ENCODE measurements around the gene IL1RAP. TPM values are rescaled to one million over a fixed set of nuclear protein-coding genes. Genes with fewer than 3 reads are reported as not detected.

Gene IL1RAP
- total RNA-seq, 1 donor from 2014 or later, result 26.0 TPM

DNA sequence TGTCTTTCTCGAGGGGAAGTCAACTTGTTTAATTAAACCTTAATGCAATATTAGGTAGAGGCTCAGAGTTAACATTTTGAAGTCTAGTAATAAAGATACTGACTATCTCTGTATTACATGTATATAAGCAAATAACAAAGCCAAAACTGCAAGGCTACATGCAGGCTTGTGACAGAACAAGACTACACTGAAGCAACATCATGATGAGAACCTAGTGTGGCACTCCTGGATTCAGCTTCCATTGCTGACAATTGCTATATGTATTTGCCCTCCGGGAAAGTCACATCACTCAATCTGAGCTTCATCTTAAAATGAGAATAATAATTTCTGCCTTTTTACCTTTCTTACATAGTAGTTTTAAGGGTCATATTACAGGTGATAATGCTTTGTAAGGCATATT, 15.6 kb upstream of the IL1RAP start:
- Histone ChIP-seq H3K27ac (no peak overlapping the region), H3K4me1 (no peaks in the 10 kb centered on the region), H3K27me3 (no peaks in the 10 kb centered on the region), H3K9me3 (no peaks in the 10 kb centered on the region), H3K4me3 (no peak overlapping the region), H3K36me3 (no peaks in the 10 kb centered on the region)
- TF ChIP-seq CTCF (IDR thresholded peaks at IDR 0.05) (no peak), POLR2A (IDR thresholded peaks at IDR 0.05) (no peak), POLR2AphosphoS5 (IDR thresholded peaks at IDR 0.05; ENCODE audit: insufficient read depth in 1 of 2, low read depth in 1 of 2) (no peak)
- DNase-seq (ENCODE audit: extremely low spot score in 2 of 2), result no peak
- intact Hi-C loops (cut with DNase I), result no loop called here

DNA sequence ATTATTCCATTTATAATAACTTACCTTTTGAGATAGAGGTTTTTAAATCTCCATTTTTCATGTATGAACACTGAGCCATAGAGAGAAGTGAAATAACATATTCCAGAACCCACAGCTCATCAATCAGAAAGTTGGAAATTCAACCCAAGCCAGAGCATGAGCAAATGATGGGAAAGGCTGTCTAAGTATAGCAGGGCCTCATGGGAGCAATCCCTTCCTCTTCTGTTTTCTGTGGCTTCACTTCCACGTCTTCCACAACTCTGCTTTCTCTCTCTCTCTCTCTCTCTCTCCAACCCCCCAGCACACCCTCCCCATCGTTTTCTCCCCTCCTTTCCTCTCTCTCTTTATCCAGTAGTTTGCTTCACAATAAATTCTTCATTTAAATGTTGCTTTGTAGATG, 14.8 kb upstream of the IL1RAP start:
- DNase-seq (ENCODE audit: extremely low spot score in 2 of 2), result no peak
- Histone ChIP-seq H3K9me3 (no peaks in the 10 kb centered on the region), H3K27ac (no peak overlapping the region), H3K27me3 (no peaks in the 10 kb centered on the region), H3K4me1 (no peaks in the 10 kb centered on the region), H3K36me3 (no peaks in the 10 kb centered on the region), H3K4me3 (no peak overlapping the region)
- intact Hi-C loops (cut with DNase I), result no loop called here
- no peak for TF ChIP-seq POLR2A (IDR thresholded peaks at IDR 0.05)
- TF ChIP-seq POLR2AphosphoS5 (IDR thresholded peaks at IDR 0.05; ENCODE audit: insufficient read depth in 1 of 2, low read depth in 1 of 2), result no peak
- no peak for TF ChIP-seq CTCF (IDR thresholded peaks at IDR 0.05)

DNA sequence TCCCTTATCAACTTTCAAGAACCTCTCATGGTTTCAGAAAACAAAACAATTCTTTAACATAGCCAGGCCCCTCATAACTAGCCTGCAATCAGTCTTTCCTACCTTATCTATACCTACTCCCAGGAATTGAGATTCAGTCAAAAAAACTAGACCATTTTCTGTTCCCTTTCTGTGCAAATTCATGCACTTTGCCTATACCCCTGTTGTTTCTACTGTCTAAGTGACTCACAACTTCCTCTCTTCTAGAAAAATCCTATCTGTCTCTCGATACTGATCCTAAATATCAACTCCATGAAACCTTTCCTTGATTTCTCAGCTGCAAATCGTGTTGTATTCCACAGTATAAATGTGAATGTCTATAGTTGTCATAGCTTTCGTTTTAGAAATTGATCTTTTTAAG, 10.9 kb upstream of the IL1RAP start:
- H3K9me3 ChIP-seq, result no peaks in the 10 kb centered on the region
- H3K4me3 ChIP-seq, result no peak overlapping the region
- intact Hi-C loops (cut with DNase I), result no loop called here
- no peak overlapping the region for H3K27ac ChIP-seq
- no peak for DNase-seq (ENCODE audit: extremely low spot score in 2 of 2)
- H3K36me3 ChIP-seq, result no peaks in the 10 kb centered on the region
- no peaks in the 10 kb centered on the region for H3K4me1 ChIP-seq
- TF ChIP-seq POLR2AphosphoS5 (IDR thresholded peaks at IDR 0.05; ENCODE audit: insufficient read depth in 1 of 2, low read depth in 1 of 2) (no peak), CTCF (IDR thresholded peaks at IDR 0.05) (no peak), POLR2A (IDR thresholded peaks at IDR 0.05) (no peak)
- no peaks in the 10 kb centered on the region for H3K27me3 ChIP-seq

DNA sequence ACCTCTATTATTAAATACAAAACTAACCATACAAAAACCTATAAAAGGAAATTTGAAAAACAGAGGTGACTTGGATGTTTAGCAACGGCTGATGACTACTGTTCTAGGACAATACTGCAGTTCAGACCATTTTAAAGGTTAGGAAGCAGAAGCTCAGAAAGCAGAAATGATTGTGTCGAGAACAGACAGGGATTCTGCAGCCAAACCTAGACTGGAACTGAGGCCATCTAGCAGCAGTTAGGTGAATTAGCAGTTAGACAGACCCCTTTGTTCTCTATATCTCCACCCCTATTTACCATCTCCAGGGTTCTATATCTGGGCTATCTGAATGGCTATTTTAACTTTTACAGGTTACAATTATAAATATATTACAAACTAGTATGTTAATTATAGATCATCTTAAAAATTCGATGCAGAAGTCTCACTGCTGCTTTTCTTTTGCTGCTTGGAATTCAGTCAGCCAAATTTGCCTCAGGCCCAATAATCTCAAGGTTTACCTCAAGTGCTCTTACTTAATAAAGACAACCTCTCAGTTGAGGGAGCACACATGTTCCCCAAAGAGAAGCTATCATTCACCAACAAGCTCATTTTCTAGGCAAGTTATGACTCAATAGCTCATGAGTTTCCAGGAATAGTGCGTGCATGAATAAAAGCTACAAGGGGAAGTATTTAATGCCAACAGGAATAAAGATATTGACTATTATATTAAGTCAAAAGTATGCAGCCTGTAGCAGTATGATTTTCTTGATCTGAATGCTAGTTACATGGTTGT, 9.3 kb upstream of the IL1RAP start:
- Histone ChIP-seq H3K4me1 (no peaks in the 10 kb centered on the region), H3K27ac (no peak overlapping the region), H3K36me3 (no peaks in the 10 kb centered on the region), H3K4me3 (no peak overlapping the region), H3K9me3 (no peaks in the 10 kb centered on the region), H3K27me3 (no peaks in the 10 kb centered on the region)
- TF ChIP-seq POLR2AphosphoS5 (IDR thresholded peaks at IDR 0.05; ENCODE audit: insufficient read depth in 1 of 2, low read depth in 1 of 2) (no peak), POLR2A (IDR thresholded peaks at IDR 0.05) (no peak), CTCF (IDR thresholded peaks at IDR 0.05) (no peak)
- intact Hi-C loops (cut with DNase I), result no loop called here
- DNase-seq (ENCODE audit: extremely low spot score in 2 of 2), result no peak

GRCh38 chr3:190505381-190506003, 8.4 kb upstream of the IL1RAP start:
- DNase-seq (ENCODE audit: extremely low spot score in 2 of 2), result no peak
- Histone ChIP-seq H3K4me1 (no peaks in the 10 kb centered on the region), H3K9me3 (no peaks in the 10 kb centered on the region), H3K27ac (no peak overlapping the region), H3K27me3 (no peaks in the 10 kb centered on the region), H3K36me3 (no peaks in the 10 kb centered on the region), H3K4me3 (no peak overlapping the region)
- intact Hi-C loops (cut with DNase I), result no loop called here
- TF ChIP-seq POLR2AphosphoS5 (IDR thresholded peaks at IDR 0.05; ENCODE audit: insufficient read depth in 1 of 2, low read depth in 1 of 2), result no peak
- TF ChIP-seq POLR2A (IDR thresholded peaks at IDR 0.05), result no peak
- no peak for TF ChIP-seq CTCF (IDR thresholded peaks at IDR 0.05)

Measured in vagina (tissue), 2 donors.